GM21576 (cell line): ENCODE measurements around the gene CARD8.
A peak's percentile ranks its signal among the peaks of the same experiment; 100 is the strongest.
"Not testable (repeated sequence)": the region's sequence is repeated elsewhere in the genome, so short reads cannot be mapped to it uniquely, and the experiment has no call there.

Source experiments
- ATAC-seq: cut with Tn5 transposase; IDR thresholded peaks from one replicate; pipeline ENCODE4 v1.9.1; 2021; ENCODE audit warnings: mild to moderate bottlenecking, moderate library complexity; ENCODE audit not compliant: unreplicated experiment

Gene CARD8

GRCh38 chr19:48255376-48256303, at the start of gene CARD8:
CARD8 (minus strand) TSS chr19:48255912; CDS start chr19:48241020, 14,892 bp downstream.
- ATAC-seq, result peak; percentile 61

- ATAC-seq, result no peak
These were observed 48.2 kb upstream of the CARD8 start for GRCh38 chr19:48303866-48304265.

- no peak for ATAC-seq
These were observed 47.7 kb upstream of the CARD8 start for GRCh38 chr19:48303367-48303766.

GRCh38 chr19:48302600-48302959, 46.9 kb upstream of the CARD8 start:
- no peak for ATAC-seq

GRCh38 chr19:48301886-48302599, 46.3 kb upstream of the CARD8 start:
- no peak for ATAC-seq

GRCh38 chr19:48297975-48298374, 42.3 kb upstream of the CARD8 start:
- no peak for ATAC-seq

GRCh38 chr19:48296963-48297734, 41.4 kb upstream of the CARD8 start:
- ATAC-seq, result no peak

GRCh38 chr19:48295458-48295857, 39.7 kb upstream of the CARD8 start:
- no peak for ATAC-seq

GRCh38 chr19:48292798-48293197, 37.1 kb upstream of the CARD8 start:
- ATAC-seq, result no peak

- ATAC-seq, result not testable (repeated sequence)
These were observed 35.7 kb upstream of the CARD8 start for GRCh38 chr19:48291489-48291815.

- ATAC-seq, result no peak
These were observed 35.2 kb upstream of the CARD8 start for GRCh38 chr19:48290771-48291488.

- no peak for ATAC-seq
These were observed 34.7 kb upstream of the CARD8 start for GRCh38 chr19:48290401-48290770.

- no peak for ATAC-seq
These were observed 32.0 kb upstream of the CARD8 start for GRCh38 chr19:48287748-48288147.

- no peak for ATAC-seq
These were observed 29.2 kb upstream of the CARD8 start for GRCh38 chr19:48284896-48285295.

GRCh38 chr19:48283908-48284307, 28.2 kb upstream of the CARD8 start:
- no peak for ATAC-seq

GRCh38 chr19:48279747-48280146, 24.0 kb upstream of the CARD8 start:
- no peak for ATAC-seq

- ATAC-seq, result no peak
These were observed 19.2 kb upstream of the CARD8 start for GRCh38 chr19:48274938-48275337.

GRCh38 chr19:48274173-48274572, 18.5 kb upstream of the CARD8 start:
- ATAC-seq, result no peak

- ATAC-seq, result no peak
These were observed 15.9 kb upstream of the CARD8 start for GRCh38 chr19:48271531-48272151.

GRCh38 chr19:48269617-48270026, 13.9 kb upstream of the CARD8 start:
- ATAC-seq, result not testable (repeated sequence)
